Renal cortical epithelial cell (primary cell): Measurements from ENCODE around the gene RGL3. TPM values are rescaled to one million over a fixed set of nuclear protein-coding genes. Genes with fewer than 3 reads are reported as not detected.
A peak's percentile ranks its signal among the peaks of the same experiment; 100 is the strongest.
"Not testable (repeated sequence)": the region's sequence is repeated elsewhere in the genome, so short reads cannot be mapped to it uniquely, and the experiment has no call there.

Experiments
- DNase-seq: peaks from one replicate; pipeline ENCODE4 v3.0.0-alpha.2; 2011; ENCODE audit warnings: low read depth
- total RNA-seq: library from RNA; depleted of rRNA; stranded (reverse); fragments of >200 nt; gene quantifications from 2 replicates; pipeline ENCODE4 v1.2.3, GENCODE V29; 2014

RGL3 gene
- total RNA-seq, 1 donor from 2014 or later = 11.2 TPM

- DNase-seq = no peak
These were observed 29.9 kb upstream of the RGL3 start for GRCh38 chr19:11448923-11449554.

- no peak for DNase-seq
These were observed 29.3 kb upstream of the RGL3 start for GRCh38 chr19:11448410-11448809.

GRCh38 chr19:11447347-11448262, 28.5 kb upstream of the RGL3 start:
- no peak for DNase-seq

GRCh38 chr19:11446652-11447301, 27.7 kb upstream of the RGL3 start:
- DNase-seq = no peak

- DNase-seq = no peak
These were observed 27.1 kb upstream of the RGL3 start for GRCh38 chr19:11446271-11446651.

GRCh38 chr19:11445141-11445540, 26.0 kb upstream of the RGL3 start:
- no peak for DNase-seq

GRCh38 chr19:11444059-11444458, 24.9 kb upstream of the RGL3 start:
- no peak for DNase-seq

DNA sequence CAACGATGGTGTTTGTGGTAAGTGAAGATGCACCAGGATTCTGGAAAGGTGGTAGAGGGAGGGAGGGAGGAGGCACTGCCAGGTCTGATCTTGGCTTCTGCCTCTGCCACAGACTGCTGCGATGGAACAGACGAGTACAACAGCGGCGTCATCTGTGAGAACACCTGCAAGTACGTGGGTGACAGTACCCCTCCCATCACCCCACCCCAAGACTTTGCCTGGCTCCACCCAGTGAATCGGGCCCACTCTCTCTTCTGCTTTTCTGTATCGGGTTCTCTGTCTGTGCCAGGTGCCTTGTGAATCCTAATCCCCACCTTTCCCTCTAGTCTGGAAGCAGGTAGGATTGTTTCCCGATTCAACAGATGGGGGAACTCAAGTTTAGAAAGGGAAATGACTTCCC, 18.8 kb upstream of the RGL3 start:
- no peak for DNase-seq

GRCh38 chr19:11435833-11436313, 16.8 kb upstream of the RGL3 start:
- DNase-seq = no peak

DNA sequence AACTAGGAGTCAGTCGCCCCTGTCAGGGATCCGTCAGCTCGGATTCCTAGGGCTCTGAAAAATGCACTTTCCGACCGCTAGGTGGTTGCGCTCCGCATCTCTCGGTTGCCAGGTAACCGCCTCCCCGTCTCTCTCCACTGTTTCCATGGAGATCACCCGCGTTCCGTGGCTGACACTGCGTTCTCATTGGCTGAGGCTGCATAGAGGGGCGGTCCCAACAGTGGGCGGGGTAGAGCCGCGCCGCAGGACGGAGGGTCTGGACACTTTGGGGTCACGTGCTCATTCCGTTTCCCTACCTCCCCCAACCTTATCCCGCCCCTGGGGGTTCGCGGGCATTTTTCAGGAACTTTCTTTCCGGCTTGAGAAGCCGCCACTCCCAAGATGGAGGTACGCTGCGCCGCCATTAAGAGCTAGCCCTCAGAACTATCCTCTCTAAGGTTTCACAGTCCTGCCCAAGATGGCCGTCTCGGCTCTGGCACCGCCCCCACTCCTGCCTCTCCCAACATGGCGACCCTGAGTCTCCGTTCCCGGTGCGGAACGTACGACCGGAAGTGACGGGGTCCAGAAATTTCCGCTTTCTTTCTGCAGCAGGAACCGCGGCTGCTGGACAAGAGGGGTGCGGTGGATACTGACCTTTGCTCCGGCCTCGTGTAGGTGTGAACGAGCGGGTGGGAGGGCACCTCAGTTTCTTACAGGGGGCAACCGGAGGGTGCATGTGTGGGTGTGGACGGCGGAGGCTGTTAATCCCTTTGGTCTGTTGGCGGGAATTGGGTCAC, 16.1 kb upstream of the RGL3 start, which contains the start of the genes ODAD3 and PRKCSH:
TSS of gene ODAD3 (minus strand) at position 65 of the 776 bp plus-strand sequence. CDS start 105 bp downstream, outside the sequence.
TSS of gene PRKCSH (plus strand) at position 579 of the 776 bp plus-strand sequence. CDS start 483 bp downstream, outside the sequence.
- DNase-seq = peak; percentile 99

DNA sequence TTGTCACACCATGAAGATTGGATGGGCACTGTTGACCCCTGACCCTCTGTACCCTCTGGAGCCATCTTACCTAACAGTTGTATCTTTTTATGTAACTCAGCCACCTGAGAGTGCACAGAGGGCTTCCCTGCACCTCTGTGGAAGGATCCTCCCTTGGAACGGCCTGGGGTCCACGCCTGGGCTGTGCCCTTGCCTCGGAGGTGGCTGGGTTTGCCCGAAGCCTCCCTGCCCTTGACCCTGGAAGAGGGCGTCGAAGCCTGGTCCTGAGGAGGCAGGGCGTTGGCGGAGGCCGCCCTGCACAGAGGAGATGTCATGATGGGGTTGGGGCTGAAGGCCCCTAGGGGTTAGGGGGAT, 15.6 kb upstream of the RGL3 start:
- no peak for DNase-seq

DNA sequence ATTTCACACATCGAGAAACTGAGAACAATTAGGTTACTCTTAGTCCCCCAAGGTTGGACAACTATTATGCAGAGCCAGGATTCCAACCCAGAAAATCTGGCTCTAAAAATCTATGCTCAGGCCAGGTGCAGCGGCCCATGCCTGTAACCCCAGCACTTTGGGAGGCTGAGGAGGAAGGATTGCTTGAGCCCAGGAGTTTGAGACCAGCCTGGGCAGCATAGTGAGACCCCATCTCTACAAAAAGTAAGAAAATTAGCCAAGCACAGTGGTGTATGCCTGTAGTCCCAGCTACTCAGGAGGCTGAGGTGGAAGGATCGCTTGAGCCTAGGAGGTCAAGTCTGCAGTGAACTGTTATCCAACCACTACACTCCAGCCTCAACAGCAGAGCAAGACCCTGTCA, 14.4 kb upstream of the RGL3 start:
- DNase-seq = not testable (repeated sequence)

DNA sequence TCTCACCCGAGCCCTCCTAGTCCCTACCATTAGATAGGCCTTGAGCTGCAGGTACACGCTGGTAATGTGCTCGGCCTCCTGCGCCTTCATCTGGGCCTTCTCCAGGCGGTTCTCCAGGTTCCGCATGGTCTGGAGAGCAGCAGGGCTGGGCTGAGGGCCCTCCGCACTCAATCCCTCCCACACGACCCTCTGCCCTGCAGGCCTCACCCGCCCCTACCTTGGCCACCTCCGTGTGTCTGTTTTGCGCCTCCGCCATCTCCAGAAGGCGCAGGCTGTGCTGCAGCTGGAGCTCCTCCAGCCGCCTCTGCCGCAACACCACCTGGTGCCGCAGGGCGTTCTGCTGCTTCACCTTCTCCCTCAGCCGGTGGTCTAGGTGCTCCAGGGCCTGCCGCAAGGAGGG, 7.5 kb upstream of the RGL3 start:
- DNase-seq = no peak

DNA sequence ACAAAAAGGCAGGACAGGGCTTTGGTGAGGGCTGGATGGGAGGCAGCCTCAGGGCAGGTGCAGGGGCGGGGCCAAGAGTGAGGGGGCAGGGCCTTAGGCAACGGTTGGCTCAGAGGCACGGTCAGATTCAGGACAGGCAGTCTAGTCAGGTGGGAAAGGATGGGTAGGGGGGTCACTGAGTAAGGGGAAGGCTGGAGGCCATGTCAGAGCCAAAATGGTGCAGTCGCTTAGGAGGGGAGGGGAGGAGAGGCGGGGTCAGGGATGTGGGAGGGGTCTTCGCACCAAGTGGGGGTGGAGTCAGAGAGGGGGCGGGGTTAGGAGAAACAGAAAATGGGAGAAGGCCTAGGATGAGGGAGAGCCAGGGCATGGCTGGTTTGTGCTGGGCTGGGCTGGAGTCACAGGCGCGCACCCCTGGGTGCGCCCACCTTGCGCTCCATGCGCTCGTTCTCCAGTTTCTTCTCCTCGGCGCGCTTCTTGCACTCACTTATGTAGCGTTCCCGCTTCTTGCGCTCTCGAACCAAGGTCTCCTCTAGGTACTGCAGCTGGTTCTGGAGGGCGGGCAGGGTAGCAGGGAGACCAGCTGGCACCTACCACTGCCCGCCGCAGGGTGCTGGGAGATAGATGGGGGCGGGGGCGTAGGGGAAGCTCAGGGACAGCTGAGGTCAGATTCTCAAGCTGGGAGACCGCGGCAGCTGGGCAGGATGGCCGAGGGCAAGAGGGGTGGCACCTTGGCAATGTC, 6.8 kb upstream of the RGL3 start:
- DNase-seq = no peak

GRCh38 chr19:11423791-11424181, 4.7 kb upstream of the RGL3 start:
- no peak for DNase-seq

DNA sequence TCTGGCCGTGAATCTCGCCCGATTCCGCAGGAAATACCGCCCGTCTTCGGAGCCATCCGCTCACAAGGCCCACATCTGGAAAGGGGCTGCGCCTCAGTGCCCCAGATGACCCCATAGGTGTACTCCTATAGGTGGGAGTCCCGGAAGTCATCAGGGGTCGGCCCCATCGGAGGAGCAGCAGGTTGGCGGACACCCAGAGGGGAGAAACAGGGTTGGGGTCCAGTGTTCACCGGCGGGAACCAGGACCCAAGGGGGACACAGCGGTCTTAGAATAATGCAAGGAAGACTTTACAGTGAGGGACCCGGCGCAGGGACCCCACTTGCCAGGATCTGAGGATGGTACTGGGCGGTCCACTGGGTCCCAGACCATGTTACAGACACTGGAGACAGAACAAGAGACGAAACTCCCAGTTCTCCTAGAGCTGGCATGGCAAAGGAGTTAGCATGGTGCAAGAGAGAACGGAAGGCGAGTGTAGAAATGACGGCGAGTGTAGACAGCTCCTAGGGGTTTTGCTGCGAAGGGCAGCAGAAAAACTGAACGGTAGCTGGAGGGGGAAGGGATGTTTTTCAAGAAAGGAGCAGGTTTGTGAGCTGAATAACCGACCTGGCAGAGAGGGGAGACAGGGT, 4.2 kb upstream of the RGL3 start:
- no peak for DNase-seq

- peak; percentile 17 for DNase-seq
These were observed 3.3 kb upstream of the RGL3 start for GRCh38 chr19:11422163-11423065.

- no peak for DNase-seq
These were observed 2.4 kb upstream of the RGL3 start for GRCh38 chr19:11421371-11422098.
